GM12878 (cell line): ENCODE measurements around the gene RSPH9. TPM values are rescaled to one million over a fixed set of nuclear protein-coding genes. Genes with fewer than 3 reads are reported as not detected.

ENCODE experiments used
- EP300 ChIP-seq, 2 experiments: fragments of 150-350 bp in 1 of 2; IDR thresholded peaks; 2 replicates each; pipeline ENCODE4 v1.6.1; 2011 to 2012; ENCODE audit warnings: low read depth in 2 of 2, low read length in 2 of 2, borderline replicate concordance in 1 of 2, improper control_type of control experiment in 1 of 2, inconsistent platforms in 1 of 2; ENCODE audit not compliant: control insufficient read depth in 1 of 2
- HCFC1 ChIP-seq: fragments of 150-350 bp; IDR thresholded peaks from 2 replicates; pipeline ENCODE4 v1.6.1; 2014; ENCODE audit warnings: low read length
- JUND ChIP-seq: IDR thresholded peaks from 2 replicates; pipeline ENCODE4 v1.6.1; 2012; ENCODE audit warnings: low read depth, mild to moderate bottlenecking, low read length, improper control_type of control experiment, moderate library complexity
- TAF1 ChIP-seq: IDR thresholded peaks from 2 replicates; pipeline ENCODE4 v1.6.1; 2011; ENCODE audit warnings: mild to moderate bottlenecking, low read depth, low read length, borderline replicate concordance
- ZNF687 ChIP-seq: fragments of 450-650 bp; IDR thresholded peaks from 2 replicates; pipeline ENCODE4 v1.6.1; 2017; ENCODE audit warnings: mild to moderate bottlenecking, moderate library complexity
- polyA plus RNA-seq, 11 experiments: library from polyadenylated mRNA; depleted of rRNA in 4 of 11; unstranded in 6 of 11; stranded (reverse) in 5 of 11; fragments of >200 nt; fragmentation: Nextera tagmentation in 4 of 11; fragmentation: Illumina TruSeq in 1 of 11; extraction: Ambion mirVana in 4 of 11; extraction: Trizol in 1 of 11; gene quantifications; 1 replicate in 1 of 11; 2 replicates in 10 of 11; pipeline versions ENCODE4 v1.2.1 to v1.2.3, GENCODE V29; 2011 to 2016; ENCODE audit warnings: inconsistent platforms in 2 of 11, missing spikeins in 2 of 11, low read depth in 1 of 11
- total RNA-seq, 4 experiments: library from RNA; depleted of rRNA in 3 of 4; stranded (reverse); fragments of >200 nt in 3 of 4; fragmentation: Illumina TruSeq in 1 of 4; extraction: Trizol in 1 of 4; gene quantifications; 2 replicates each; pipeline versions ENCODE4 v1.2.1 to v1.2.3, GENCODE V29; 2013 to 2021
- TF ChIP-seq, protein P1 (sequence below): fragments of 450-650 bp; IDR thresholded peaks from 2 replicates; pipeline ENCODE4 v1.6.1; 2017; ENCODE audit warnings: mild to moderate bottlenecking, moderate library complexity

The RSPH9 gene
- total and polyA plus RNA-seq, 10 of the 15 experiments (the other 5 are each of a cell fraction or from before 2014, with no cell fraction given), result 0.26 to 0.63 (median 0.36) TPM; not detected in 6

- no peak for TF ChIP-seq ZNF687
- TF ChIP-seq, protein P1, sequence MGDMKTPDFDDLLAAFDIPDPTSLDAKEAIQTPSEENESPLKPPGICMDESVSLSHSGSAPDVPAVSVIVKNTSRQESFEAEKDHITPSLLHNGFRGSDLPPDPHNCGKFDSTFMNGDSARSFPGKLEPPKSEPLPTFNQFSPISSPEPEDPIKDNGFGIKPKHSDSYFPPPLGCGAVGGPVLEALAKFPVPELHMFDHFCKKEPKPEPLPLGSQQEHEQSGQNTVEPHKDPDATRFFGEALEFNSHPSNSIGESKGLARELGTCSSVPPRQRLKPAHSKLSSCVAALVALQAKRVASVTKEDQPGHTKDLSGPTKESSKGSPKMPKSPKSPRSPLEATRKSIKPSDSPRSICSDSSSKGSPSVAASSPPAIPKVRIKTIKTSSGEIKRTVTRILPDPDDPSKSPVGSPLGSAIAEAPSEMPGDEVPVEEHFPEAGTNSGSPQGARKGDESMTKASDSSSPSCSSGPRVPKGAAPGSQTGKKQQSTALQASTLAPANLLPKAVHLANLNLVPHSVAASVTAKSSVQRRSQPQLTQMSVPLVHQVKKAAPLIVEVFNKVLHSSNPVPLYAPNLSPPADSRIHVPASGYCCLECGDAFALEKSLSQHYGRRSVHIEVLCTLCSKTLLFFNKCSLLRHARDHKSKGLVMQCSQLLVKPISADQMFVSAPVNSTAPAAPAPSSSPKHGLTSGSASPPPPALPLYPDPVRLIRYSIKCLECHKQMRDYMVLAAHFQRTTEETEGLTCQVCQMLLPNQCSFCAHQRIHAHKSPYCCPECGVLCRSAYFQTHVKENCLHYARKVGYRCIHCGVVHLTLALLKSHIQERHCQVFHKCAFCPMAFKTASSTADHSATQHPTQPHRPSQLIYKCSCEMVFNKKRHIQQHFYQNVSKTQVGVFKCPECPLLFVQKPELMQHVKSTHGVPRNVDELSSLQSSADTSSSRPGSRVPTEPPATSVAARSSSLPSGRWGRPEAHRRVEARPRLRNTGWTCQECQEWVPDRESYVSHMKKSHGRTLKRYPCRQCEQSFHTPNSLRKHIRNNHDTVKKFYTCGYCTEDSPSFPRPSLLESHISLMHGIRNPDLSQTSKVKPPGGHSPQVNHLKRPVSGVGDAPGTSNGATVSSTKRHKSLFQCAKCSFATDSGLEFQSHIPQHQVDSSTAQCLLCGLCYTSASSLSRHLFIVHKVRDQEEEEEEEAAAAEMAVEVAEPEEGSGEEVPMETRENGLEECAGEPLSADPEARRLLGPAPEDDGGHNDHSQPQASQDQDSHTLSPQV, result no peak
- TF ChIP-seq TAF1, result no peak
- no peak for TF ChIP-seq JUND
- TF ChIP-seq HCFC1, result no peak
- TF ChIP-seq EP300 (IDR thresholded peaks at IDR 0.05; ENCODE audit: borderline replicate concordance in 1 of 2, control insufficient read depth in 1 of 2, low read depth in 2 of 2, low read length in 2 of 2), result no peak
Measured at GRCh38 chr6:43613721-43614395, 31.0 kb upstream of the RSPH9 start (continued).
